Right lobe of liver (tissue), 4 donors: ENCODE measurements around the gene WHRN.

ENCODE experiments used
- POLR2A ChIP-seq: fragments of 450-650 bp; IDR thresholded peaks from one replicate; pipeline ENCODE4 v1.6.1; 2017; ENCODE audit warnings: antibody characterized with exemption, mild to moderate bottlenecking
- TF ChIP-seq, protein P1 (sequence below), 4 donors: fragments of 200-600 bp in 3 of 4; fragments of 450-650 bp in 1 of 4; IDR thresholded peaks; one replicate each; pipeline versions ENCODE4 v1.5.1 to v1.8.0; 2016 to 2022; ENCODE audit warnings: antibody characterized with exemption in 4 of 4, mild to moderate bottlenecking in 2 of 4
- donor health status: DM: no; HTN: no; CAD: no.
- donor health status: DM: no; HTN: no; CAD: no.
- donor health status: DM: no; HTN: yes; CAD: no.

DNA sequence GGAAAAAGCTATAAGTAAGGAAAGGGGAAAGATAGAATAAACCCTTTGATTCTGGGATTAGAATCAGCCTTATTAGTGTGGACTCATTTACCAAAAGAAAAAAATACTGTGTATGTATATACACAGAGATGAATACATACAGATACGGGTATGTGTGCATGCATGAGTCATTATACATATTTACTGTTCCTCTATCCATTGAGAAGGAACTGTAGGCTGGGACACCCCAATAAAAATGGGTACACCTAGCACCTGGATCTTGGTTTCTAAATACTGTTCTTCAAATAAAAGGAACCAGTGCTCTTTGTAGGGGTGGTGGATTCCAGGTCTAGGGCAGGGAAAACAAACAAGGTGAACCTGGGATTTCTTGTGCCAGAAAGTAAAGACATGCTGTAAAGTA, 48.3 kb downstream of the WHRN start:
- TF ChIP-seq, protein P1, sequence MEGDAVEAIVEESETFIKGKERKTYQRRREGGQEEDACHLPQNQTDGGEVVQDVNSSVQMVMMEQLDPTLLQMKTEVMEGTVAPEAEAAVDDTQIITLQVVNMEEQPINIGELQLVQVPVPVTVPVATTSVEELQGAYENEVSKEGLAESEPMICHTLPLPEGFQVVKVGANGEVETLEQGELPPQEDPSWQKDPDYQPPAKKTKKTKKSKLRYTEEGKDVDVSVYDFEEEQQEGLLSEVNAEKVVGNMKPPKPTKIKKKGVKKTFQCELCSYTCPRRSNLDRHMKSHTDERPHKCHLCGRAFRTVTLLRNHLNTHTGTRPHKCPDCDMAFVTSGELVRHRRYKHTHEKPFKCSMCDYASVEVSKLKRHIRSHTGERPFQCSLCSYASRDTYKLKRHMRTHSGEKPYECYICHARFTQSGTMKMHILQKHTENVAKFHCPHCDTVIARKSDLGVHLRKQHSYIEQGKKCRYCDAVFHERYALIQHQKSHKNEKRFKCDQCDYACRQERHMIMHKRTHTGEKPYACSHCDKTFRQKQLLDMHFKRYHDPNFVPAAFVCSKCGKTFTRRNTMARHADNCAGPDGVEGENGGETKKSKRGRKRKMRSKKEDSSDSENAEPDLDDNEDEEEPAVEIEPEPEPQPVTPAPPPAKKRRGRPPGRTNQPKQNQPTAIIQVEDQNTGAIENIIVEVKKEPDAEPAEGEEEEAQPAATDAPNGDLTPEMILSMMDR (IDR thresholded peaks at IDR 0.05): no peak
- no peak for TF ChIP-seq POLR2A
